GM12878 (cell line): ENCODE data around the gene P3H1. TPM values are rescaled to one million over a fixed set of nuclear protein-coding genes. Genes with fewer than 3 reads are reported as not detected.

ENCODE experiments used
- ATAC-seq: fragments of 200-7000 bp; cut with Tn5 transposase; 3 replicates; pipeline ENCODE4 v1.9.1; 2020; ENCODE audit warnings: mild to moderate bottlenecking, moderate library complexity
- BruUV-seq: library from RNA; stranded (reverse); fragments of 400-500 nt; replicated peaks from 2 replicates; lab custom pipeline; 2021; lab: Mats Ljungman, UMichigan
- CTCF ChIA-PET: fragments of 300-600 bp; sonication (Branson Sonifier 250); formaldehyde crosslinking; extraction: SDS; loops from one replicate; lab custom pipeline; 2021; ENCODE audit warnings: inconsistent platforms; lab: Yijun Ruan, JAX
- POLR2A ChIA-PET: fragments of 350-600 bp; formaldehyde crosslinking; extraction: SDS; loops from one replicate; lab custom pipeline; 2021; ENCODE audit warnings: inconsistent platforms; lab: Charles Lee
- RAD21 ChIA-PET: fragments of 300-600 bp; sonication (Branson Sonifier 250); formaldehyde crosslinking; loops from one replicate; lab custom pipeline; 2023; ENCODE audit warnings: antibody characterized with exemption; ENCODE audit not compliant: unreplicated experiment; lab: Charles Lee
- SMC1A ChIA-PET: fragments of 300-600 bp; sonication (Branson Sonifier 250); formaldehyde crosslinking; loops from one replicate; lab custom pipeline; 2023; ENCODE audit not compliant: unreplicated experiment, uncharacterized antibody; lab: Charles Lee
- DNase-seq: peaks from one replicate; pipeline ENCODE4 v3.0.0-alpha.2; 2011; ENCODE audit warnings: low read depth, low spot score
- FAIRE-seq: peaks from 3 replicates; lab custom pipeline; 2011; peaks lifted over from hg19 to GRCh38; lab: Jason Lieb, UNC
- H2AFZ ChIP-seq: 2 replicates; pipeline ENCODE4 v1.6.0; 2011; ENCODE audit warnings: low read depth, low read length, control low read depth; ENCODE audit not compliant: control insufficient read depth
- H3K27ac ChIP-seq: 2 replicates; pipeline ENCODE4 v1.5.1; 2011; ENCODE audit warnings: control low read depth; ENCODE audit not compliant: control insufficient read depth, insufficient read depth
- H3K27me3 ChIP-seq, 2 experiments: replicated peaks in 1 of 2; 2 replicates each; pipeline versions ENCODE4 v1.6.0 to v1.6.1; 2011; ENCODE audit warnings: low read length in 1 of 2; ENCODE audit not compliant: control insufficient read depth in 2 of 2, insufficient read depth in 2 of 2
- H3K36me3 ChIP-seq, 2 experiments: 2 replicates each; pipeline ENCODE4 v1.5.1; 2011; ENCODE audit warnings: low read length in 1 of 2; ENCODE audit not compliant: control insufficient read depth in 2 of 2, insufficient read depth in 2 of 2
- H3K4me1 ChIP-seq: 2 replicates; pipeline ENCODE4 v1.6.1; 2011; ENCODE audit warnings: mild to moderate bottlenecking, low read length, moderate library complexity, mixed read lengths; ENCODE audit not compliant: control insufficient read depth, insufficient read depth
- H3K4me2 ChIP-seq: 2 replicates; pipeline ENCODE4 v1.6.0; 2011; ENCODE audit warnings: control low read depth; ENCODE audit not compliant: control insufficient read depth, insufficient read depth
- H3K4me3 ChIP-seq: fragments of 200-600 bp; sonication (generic); 2 replicates; pipeline ENCODE4 v1.5.1; 2016
- H3K79me2 ChIP-seq: 2 replicates; pipeline ENCODE4 v1.6.0; 2011; ENCODE audit warnings: low read length; ENCODE audit not compliant: control insufficient read depth, insufficient read depth
- H3K9ac ChIP-seq: 2 replicates; pipeline ENCODE4 v1.8.0; 2011; ENCODE audit warnings: low read length, control low read depth, mixed read lengths; ENCODE audit not compliant: control insufficient read depth, insufficient read depth
- H3K9me3 ChIP-seq: replicated peaks from 3 replicates; pipeline ENCODE4 v1.5.1; 2011; ENCODE audit warnings: mild to moderate bottlenecking, low read length; ENCODE audit not compliant: control insufficient read depth, insufficient read depth
- H4K20me1 ChIP-seq: 2 replicates; pipeline ENCODE4 v1.6.0; 2011; ENCODE audit not compliant: control insufficient read depth, insufficient read depth
- CHD2 ChIP-seq: IDR thresholded peaks from 2 replicates; pipeline ENCODE4 v1.6.1; 2011; ENCODE audit warnings: low read depth, low read length, improper control_type of control experiment, borderline replicate concordance
- EZH2 ChIP-seq: IDR thresholded peaks from 2 replicates; pipeline ENCODE4 v1.6.1; 2012; ENCODE audit warnings: low read depth, mild to moderate bottlenecking, control low read depth, inconsistent platforms, low read length, borderline replicate concordance; ENCODE audit not compliant: control insufficient read depth
- FOXK2 ChIP-seq: fragments of 450-650 bp; IDR thresholded peaks from 2 replicates; pipeline ENCODE4 v1.6.1; 2017; ENCODE audit warnings: mild to moderate bottlenecking, moderate library complexity
- HDAC6 ChIP-seq: fragments of 200-600 bp; sonication (generic); IDR thresholded peaks from one replicate; pipeline ENCODE4 v1.8.0; 2017; ENCODE audit warnings: antibody characterized with exemption; ENCODE audit not compliant: unreplicated experiment
- IRF4 ChIP-seq: IDR thresholded peaks from 2 replicates; pipeline ENCODE4 v1.6.1; 2011; ENCODE audit warnings: low read depth, low read length
- IRF5 ChIP-seq: fragments of 450-650 bp; IDR thresholded peaks from 2 replicates; pipeline ENCODE4 v1.6.1; 2017; ENCODE audit warnings: borderline replicate concordance
- MTA2 ChIP-seq: fragments of 450-650 bp; IDR thresholded peaks from 2 replicates; pipeline ENCODE4 v1.6.1; 2016; ENCODE audit warnings: low read depth, mild to moderate bottlenecking, moderate library complexity
- NR2F1 ChIP-seq: fragments of 450-650 bp; conservative IDR thresholded peaks from 2 replicates; pipeline ENCODE4 v1.6.1; 2017; ENCODE audit warnings: mild to moderate bottlenecking
- RAD21 ChIP-seq: IDR thresholded peaks from 2 replicates; pipeline ENCODE4 v1.6.1; 2011; ENCODE audit warnings: mild to moderate bottlenecking, low read depth, low read length, moderate library complexity; ENCODE audit not compliant: insufficient read depth
- RELA ChIP-seq: fragments of 450-650 bp; IDR thresholded peaks from 2 replicates; pipeline ENCODE4 v1.8.0; 2014; ENCODE audit warnings: borderline replicate concordance; ENCODE audit not compliant: partially characterized antibody
- RUNX3 ChIP-seq: IDR thresholded peaks from 2 replicates; pipeline ENCODE4 v1.6.1; 2012; ENCODE audit warnings: low read length, inconsistent platforms
- SKIL ChIP-seq: fragments of 450-650 bp; IDR thresholded peaks from 2 replicates; pipeline ENCODE4 v1.6.1; 2017; ENCODE audit warnings: mild to moderate bottlenecking, low read depth, inconsistent platforms; ENCODE audit not compliant: poor library complexity, severe bottlenecking
- SMAD5 ChIP-seq: IDR thresholded peaks from 2 replicates; pipeline ENCODE4 v1.6.1; 2016; ENCODE audit warnings: antibody characterized with exemption, low read depth
- SMC3 ChIP-seq: IDR thresholded peaks from 2 replicates; pipeline ENCODE4 v1.6.1; 2011; ENCODE audit warnings: low read length, improper control_type of control experiment, borderline replicate concordance
- SRF ChIP-seq, 2 experiments: IDR thresholded peaks; 2 replicates each; pipeline ENCODE4 v1.6.1; 2011; ENCODE audit warnings: low read depth in 2 of 2, low read length in 2 of 2, mild to moderate bottlenecking in 1 of 2, moderate library complexity in 1 of 2
- USF2 ChIP-seq: IDR thresholded peaks from 2 replicates; pipeline ENCODE4 v1.6.1; 2011; ENCODE audit warnings: low read depth, low read length, improper control_type of control experiment, borderline replicate concordance
- ZBTB33 ChIP-seq: fragments of 450-650 bp; IDR thresholded peaks from 2 replicates; pipeline ENCODE4 v1.6.1; 2017; ENCODE audit warnings: mild to moderate bottlenecking
- in situ Hi-C: fragments of 300-500 bp; cut with MboI; formaldehyde crosslinking; loops from 9 replicates; pipeline ENCODE4 v1.14.3; 2018; ENCODE audit warnings: mixed read lengths
- intact Hi-C: fragments of 100-400 bp; cut with micrococcal nuclease; formaldehyde crosslinking; loops from one replicate; pipeline ENCODE4 v1.14.2; 2022; ENCODE audit not compliant: unreplicated experiment
- polyA plus RNA-seq, 11 experiments: library from polyadenylated mRNA; depleted of rRNA in 4 of 11; unstranded in 6 of 11; stranded (reverse) in 5 of 11; fragments of >200 nt; fragmentation: Nextera tagmentation in 4 of 11; fragmentation: Illumina TruSeq in 1 of 11; extraction: Ambion mirVana in 4 of 11; extraction: Trizol in 1 of 11; gene quantifications; 1 replicate in 1 of 11; 2 replicates in 10 of 11; pipeline versions ENCODE4 v1.2.1 to v1.2.3, GENCODE V29; 2011 to 2016; ENCODE audit warnings: inconsistent platforms in 2 of 11, missing spikeins in 2 of 11, low read depth in 1 of 11
- total RNA-seq, 4 experiments: library from RNA; depleted of rRNA in 3 of 4; stranded (reverse); fragments of >200 nt in 3 of 4; fragmentation: Illumina TruSeq in 1 of 4; extraction: Trizol in 1 of 4; gene quantifications; 2 replicates each; pipeline versions ENCODE4 v1.2.1 to v1.2.3, GENCODE V29; 2013 to 2021

The P3H1 gene
- total and polyA plus RNA-seq, 10 of the 15 experiments (the other 5 are each of a cell fraction or from before 2014, with no cell fraction given): 0.72 to 42.4 (median 26.0) TPM

GRCh38 chr1:42777852-42778251 is 11.0 kb upstream of the P3H1 start:
- no peak for DNase-seq
- intact Hi-C loops (loop anchor here (1.0 to 2.0 kb wide), 2 partner anchors 135 to 295 kb away; no protein-coding TSS in a partner anchor), in situ Hi-C loops (no loop called here)
- H3K36me3 ChIP-seq: peaks cover 10 to 29% of the 10 kb centered on the region in 2 experiments
- H3K4me2 ChIP-seq: no peak overlapping the region
- no peak overlapping the region for H3K9ac ChIP-seq
- H2AFZ ChIP-seq: no peak overlapping the region
- H3K27ac ChIP-seq: no peak overlapping the region
- ATAC-seq: peak; percentile 77
- RAD21 ChIA-PET: interaction anchor here (0.8 to 5.2 kb wide), 9 partner anchors 10 to 296 kb away, joined by 3 to 92 read pairs (median 4); partner anchors contain the start of genes C1orf50, P3H1 and ZNF691
- BruUV-seq: no TSS peak
- SMC1A ChIA-PET: interaction anchor here (0.9 to 5.6 kb wide), 14 partner anchors 10 to 299 kb away, joined by 3 to 53 read pairs (median 5); partner anchors contain the start of genes C1orf50, P3H1 and SVBP
- H3K9me3 ChIP-seq: no peaks in the 10 kb centered on the region
- no peaks in the 10 kb centered on the region for H4K20me1 ChIP-seq
- H3K79me2 ChIP-seq: no peaks in the 10 kb centered on the region
- no peak overlapping the region for H3K4me3 ChIP-seq
- H3K27me3 ChIP-seq: no peaks in the 10 kb centered on the region
- CTCF ChIA-PET: interaction anchor here (0.7 to 3.0 kb wide), 31 partner anchors 9 to 637 kb away, joined by 3 to 60 read pairs (median 4); partner anchors contain the start of genes C1orf50, ERMAP, P3H1 and SVBP
- POLR2A ChIA-PET: interaction anchor here (0.9 to 1.9 kb wide), 3 partner anchors 9 to 296 kb away, joined by 3 to 7 read pairs (median 4); partner anchors contain the start of genes C1orf50 and P3H1
- peaks cover 5% of the 10 kb centered on the region; the same call in 1 of the 2 replicates for H3K4me1 ChIP-seq
- FAIRE-seq: peak; percentile 75
- TF ChIP-seq ZBTB33 (no peak), SMC3 (peak; percentile 73; the same call in 1 of the 2 replicates), HDAC6 (no peak), USF2 (no peak), CHD2 (no peak), RAD21 (peak; percentile 85), FOXK2 (no peak), RUNX3 (peak; percentile 69), IRF4 (peak; percentile 48; the same call in 1 of the 2 replicates), NR2F1 (no peak), RELA (no peak), SMAD5 (no peak), EZH2 (no peak), IRF5 (no peak), SKIL (no peak), SRF (IDR thresholded peaks at IDR 0.05; ENCODE audit: low read depth in 2 of 2, low read length in 2 of 2) (no peak), MTA2 (no peak)
